Lung (tissue), 12 donors: ENCODE data around the gene EPS8. TPM values are rescaled to one million over a fixed set of nuclear protein-coding genes. Genes with fewer than 3 reads are reported as not detected.

Experiments
- ATAC-seq: fragments of 200-7000 bp; cut with Tn5 transposase; one replicate; pipeline ENCODE4 v1.9.1; 2020; ENCODE audit warnings: moderate number of reproducible peaks; ENCODE audit not compliant: insufficient read depth, low FRiP score
- DNase-seq, 3 donors: peaks; one replicate each; pipeline ENCODE4 v3.0.0-alpha.2; 2013 to 2017
- H3K27ac ChIP-seq, 2 donors: one replicate each; pipeline ENCODE4 v1.5.1; 2013; ENCODE audit warnings: mild to moderate bottlenecking in 2 of 2, moderate library complexity in 2 of 2, control low read depth in 1 of 2, inconsistent platforms in 1 of 2, low read depth in 1 of 2, low read length in 1 of 2
- H3K27me3 ChIP-seq, 3 donors: one replicate each; pipeline ENCODE4 v1.5.1; 2013; ENCODE audit warnings: low read length in 2 of 3; ENCODE audit not compliant: control insufficient read depth in 3 of 3, insufficient read depth in 3 of 3
- H3K36me3 ChIP-seq, 4 donors: one replicate each; pipeline ENCODE4 v1.5.1; 2013; ENCODE audit warnings: low read length in 4 of 4, mild to moderate bottlenecking in 1 of 4, moderate library complexity in 1 of 4; ENCODE audit not compliant: control insufficient read depth in 4 of 4, insufficient read depth in 4 of 4
- H3K4me1 ChIP-seq, 5 donors: one replicate each; pipeline ENCODE4 v1.5.1; 2013; ENCODE audit warnings: low read length in 5 of 5, mild to moderate bottlenecking in 2 of 5, moderate library complexity in 1 of 5; ENCODE audit not compliant: control insufficient read depth in 5 of 5, insufficient read depth in 5 of 5
- H3K4me3 ChIP-seq: one replicate; pipeline ENCODE4 v1.5.1; 2013; ENCODE audit warnings: mild to moderate bottlenecking, control low read depth, moderate library complexity
- H3K9ac ChIP-seq, 2 donors: one replicate each; pipeline ENCODE4 v1.5.1; 2013; ENCODE audit warnings: low read length in 2 of 2, control low read depth in 1 of 2; ENCODE audit not compliant: insufficient read depth in 1 of 2
- H3K9me3 ChIP-seq, 4 donors: one replicate each; pipeline ENCODE4 v1.5.1; 2013; ENCODE audit warnings: low read length in 3 of 4, mild to moderate bottlenecking in 1 of 4, moderate library complexity in 1 of 4; ENCODE audit not compliant: control insufficient read depth in 4 of 4, insufficient read depth in 3 of 4
- CTCF ChIP-seq: IDR thresholded peaks from 2 replicates; pipeline ENCODE4 v1.5.1; 2012; ENCODE audit warnings: mild to moderate bottlenecking; ENCODE audit errors: control extremely low read depth, extremely low read depth
- WGBS, 2 donors: extraction: QIAGEN DNeasy Blood & Tissue Kit; methylation state at CpG; one replicate each; pipeline ENCODE4 v1.1.7; 2013; 5-methylcytosine and 5-hydroxymethylcytosine counted together
- polyA plus RNA-seq, 2 donors: library from polyadenylated mRNA; stranded (reverse); fragments of 200-250 nt; gene quantifications; one replicate each; pipeline ENCODE4 v1.2.1, GENCODE V29; 2013
- total RNA-seq, 2 donors: library from RNA; depleted of rRNA in 1 of 2; stranded (reverse); fragments of >200 nt in 1 of 2; gene quantifications; one replicate each; pipeline ENCODE4 v1.2.1, GENCODE V29; 2014 to 2021
- donor health status: control.
- donor health status: control.
- donor health status: Bipolar disorder and iron deficiency.
- donor health status: healthy.
- donor health status: DM: yes; HTN: yes; CAD: no.

The EPS8 gene
- total and polyA plus RNA-seq, 4 donors, result 30.1 to 153 (median 48.9) TPM

GRCh38 chr12:15584366-15585041 lies 204.7 kb downstream of the EPS8 start:
- H3K36me3 ChIP-seq, result no peaks in the 10 kb centered on the region
- peak; percentile 27 for TF ChIP-seq CTCF
- ATAC-seq (peak; percentile 45), DNase-seq (peak in 2 of 3 donors; percentile 74 to 85)
- H3K27me3 ChIP-seq, result peaks cover 0 to 9% (median 3%) of the 10 kb centered on the region in 3 donors
- H3K9ac ChIP-seq, result no peak overlapping the region
- H3K9me3 ChIP-seq, result no peaks in the 10 kb centered on the region
- H3K4me3 ChIP-seq, result no peak overlapping the region
- H3K27ac ChIP-seq, result no peak overlapping the region
- no peaks in the 10 kb centered on the region for H3K4me1 ChIP-seq
- 42 to 46% methylated on average over 3 of the region's 3 CpGs for WGBS, 2 donors

GRCh38 chr12:15583804-15584203 lies 205.4 kb downstream of the EPS8 start:
- Histone ChIP-seq H3K27me3 (peaks cover 0 to 6% (median 3%) of the 10 kb centered on the region in 3 donors), H3K4me1 (no peaks in the 10 kb centered on the region), H3K4me3 (no peak overlapping the region), H3K9ac (no peak overlapping the region), H3K36me3 (no peaks in the 10 kb centered on the region), H3K9me3 (no peaks in the 10 kb centered on the region), H3K27ac (no peak overlapping the region)
- ATAC-seq (no peak), DNase-seq (no peak)
- TF ChIP-seq CTCF, result no peak
- 81 to 85% methylated on average over 7 of the region's 7 CpGs for WGBS, 2 donors

- ATAC-seq, result no peak
- Histone ChIP-seq H3K9me3 (no peaks in the 10 kb centered on the region), H3K4me1 (peaks cover 0 to 7% (median 0%) of the 10 kb centered on the region in 5 donors), H3K27me3 (peaks cover 0 to 3% (median 0%) of the 10 kb centered on the region in 3 donors), H3K36me3 (no peaks in the 10 kb centered on the region), H3K27ac (no peak overlapping the region), H3K9ac (no peak overlapping the region), H3K4me3 (no peak overlapping the region)
- WGBS, 2 donors, result 58 to 81% methylated on average over 6 of the region's 6 CpGs
- TF ChIP-seq CTCF, result no peak
- DNase-seq, result peak in 1 of 3 donors; percentile 30
These were observed 208.2 kb downstream of the EPS8 start for GRCh38 chr12:15581006-15581405.

- Histone ChIP-seq H3K27me3 (no peaks in the 10 kb centered on the region), H3K4me3 (no peak overlapping the region)
- WGBS, 2 donors, result 82 to 89% methylated on average over 1 of the region's 1 CpG
These were observed 208.8 kb downstream of the EPS8 start for GRCh38 chr12:15580431-15580830.

More at GRCh38 chr12:15580431-15580830, 208.8 kb downstream of the EPS8 start:
- TF ChIP-seq CTCF, result no peak
- DNase-seq, result no peak
- no peak for ATAC-seq
- Histone ChIP-seq H3K9me3 (no peaks in the 10 kb centered on the region), H3K27ac (no peak overlapping the region), H3K36me3 (no peaks in the 10 kb centered on the region), H3K9ac (no peak overlapping the region), H3K4me1 (peaks cover 0 to 12% (median 0%) of the 10 kb centered on the region in 5 donors)
